HepG2 (cell line): ENCODE results near the gene ALG8. TPM values are rescaled to one million over a fixed set of nuclear protein-coding genes. Genes with fewer than 3 reads are reported as not detected.
A peak's percentile ranks its signal among the peaks of the same experiment; 100 is the strongest.
"Not testable (repeated sequence)": the region's sequence is repeated elsewhere in the genome, so short reads cannot be mapped to it uniquely, and the experiment has no call there.

Experiments
- ATAC-seq: fragments of 200-7000 bp; cut with Tn5 transposase; 3 replicates; pipeline ENCODE4 v1.9.1; 2020; ENCODE audit warnings: mild to moderate bottlenecking, moderate library complexity
- BruUV-seq: library from RNA; stranded (reverse); fragments of 400-500 nt; replicated peaks from 2 replicates; lab custom pipeline; 2021; lab: Mats Ljungman, UMichigan
- CTCF ChIA-PET: fragments of 300-600 bp; formaldehyde crosslinking; extraction: SDS; loops from one replicate; lab custom pipeline; 2021; ENCODE audit warnings: low total read pairs, inconsistent platforms, low intra/inter-chr PET ratio; lab: Yijun Ruan, JAX
- POLR2A ChIA-PET: fragments of 350-600 bp; sonication (Branson Sonifier 250); formaldehyde crosslinking; loops from one replicate; lab custom pipeline; 2020; ENCODE audit warnings: antibody characterized with exemption, inconsistent platforms; lab: Yijun Ruan, JAX
- DNase-seq: peaks from one replicate; pipeline ENCODE4 v3.0.0-alpha.2; 2015; ENCODE audit warnings: low spot score
- FAIRE-seq: peaks from 3 replicates; lab custom pipeline; 2011; peaks lifted over from hg19 to GRCh38; lab: Jason Lieb, UNC
- H2AFZ ChIP-seq: one replicate; pipeline ENCODE4 v1.6.1; 2011; ENCODE audit warnings: low read length, inconsistent platforms
- H3K27ac ChIP-seq: fragments of 300-600 bp; 3 replicates; pipeline ENCODE4 v1.8.0; 2011; ENCODE audit warnings: mixed run types, mild to moderate bottlenecking, mixed read lengths, low read length, inconsistent platforms; ENCODE audit not compliant: insufficient read depth; ENCODE audit errors: extremely low read length
- H3K27me3 ChIP-seq, 2 experiments: fragments of 200-600 bp in 1 of 2; 2 replicates in 1 of 2; 3 replicates in 1 of 2; pipeline versions ENCODE4 v1.6.0 to v1.8.0; 2011; ENCODE audit warnings: low read length in 2 of 2, mild to moderate bottlenecking in 2 of 2, moderate library complexity in 2 of 2, inconsistent platforms in 1 of 2; ENCODE audit not compliant: insufficient read depth in 2 of 2, control insufficient read depth in 1 of 2
- H3K36me3 ChIP-seq, 2 experiments: fragments of 200-600 bp in 1 of 2; replicated peaks in 1 of 2; 2 replicates in 1 of 2; 3 replicates in 1 of 2; pipeline versions ENCODE4 v1.5.1 to v1.8.0; 2011; ENCODE audit warnings: low read length in 2 of 2, inconsistent platforms in 1 of 2; ENCODE audit not compliant: insufficient read depth in 2 of 2, control insufficient read depth in 1 of 2
- H3K4me1 ChIP-seq: 2 replicates; pipeline ENCODE4 v1.5.1; 2012; ENCODE audit warnings: low read length, inconsistent platforms; ENCODE audit not compliant: insufficient read depth
- H3K4me2 ChIP-seq: 2 replicates; pipeline ENCODE4 v1.6.0; 2011; ENCODE audit warnings: low read depth, low read length, inconsistent platforms
- H3K4me3 ChIP-seq, 3 experiments: fragments of 200-600 bp in 1 of 3; sonication (generic), shearing (Covaris generic) in 1 of 3; replicated peaks in 1 of 3; 2 replicates each; pipeline ENCODE4 v1.5.1; 2011 to 2016; ENCODE audit warnings: low read length in 3 of 3, inconsistent platforms in 2 of 3, low read depth in 2 of 3, mild to moderate bottlenecking in 2 of 3, control low read depth in 1 of 3, mixed read lengths in 1 of 3; ENCODE audit not compliant: insufficient read depth in 1 of 3
- H3K79me2 ChIP-seq: one replicate; pipeline ENCODE4 v1.6.1; 2011; ENCODE audit warnings: low read length, inconsistent platforms; ENCODE audit not compliant: insufficient read depth
- H3K9ac ChIP-seq: 2 replicates; pipeline ENCODE4 v1.6.0; 2011; ENCODE audit warnings: mild to moderate bottlenecking, low read depth, low read length, inconsistent platforms; ENCODE audit not compliant: insufficient read depth
- H3K9me3 ChIP-seq: 2 replicates; pipeline ENCODE4 v1.5.1; 2012; ENCODE audit warnings: mild to moderate bottlenecking, low read length
- H4K20me1 ChIP-seq: 2 replicates; pipeline ENCODE4 v1.6.0; 2011; ENCODE audit warnings: inconsistent platforms, mild to moderate bottlenecking, low read length, moderate library complexity; ENCODE audit not compliant: insufficient read depth
- BRD4 ChIP-seq: sonication (generic); formaldehyde crosslinking; IDR thresholded peaks from 2 replicates; pipeline ENCODE4 v1.4.0; 2020; ENCODE audit warnings: missing genetic modification reagents
- CREB3 ChIP-seq: sonication (generic); formaldehyde crosslinking; IDR thresholded peaks from 2 replicates; pipeline ENCODE4 v1.5.0; 2020; ENCODE audit warnings: missing genetic modification reagents
- FOSL2 ChIP-seq: sonication (generic); formaldehyde crosslinking; IDR thresholded peaks from 2 replicates; pipeline ENCODE4 v1.4.0; 2020; ENCODE audit warnings: missing genetic modification reagents
- LCORL ChIP-seq, 2 experiments: fragments of 450-650 bp in 1 of 2; sonication (generic) in 1 of 2; formaldehyde crosslinking in 1 of 2; IDR thresholded peaks; 2 replicates each; pipeline versions ENCODE4 v1.5.0 to v1.6.1; 2017 to 2020; ENCODE audit warnings: antibody characterized with exemption in 1 of 2, missing genetic modification reagents in 1 of 2
- PHF21A ChIP-seq: sonication (generic); formaldehyde crosslinking; IDR thresholded peaks from 2 replicates; pipeline ENCODE4 v1.5.0; 2020; ENCODE audit warnings: mild to moderate bottlenecking, missing genetic modification reagents
- SAP130 ChIP-seq: IDR thresholded peaks from 2 replicates; pipeline ENCODE4 v1.6.1; 2016; ENCODE audit warnings: low read depth
- XRCC5 ChIP-seq: fragments of 200-400 bp; formaldehyde crosslinking; optimal IDR thresholded peaks from 2 replicates; pipeline ENCODE3; 2017; ENCODE audit warnings: mild to moderate bottlenecking, low read length
- ZNF629 ChIP-seq: sonication (generic); formaldehyde crosslinking; conservative IDR thresholded peaks from 2 replicates; pipeline ENCODE4 v1.5.0; 2020; ENCODE audit warnings: missing genetic modification reagents
- ZNF839 ChIP-seq: sonication (generic); formaldehyde crosslinking; IDR thresholded peaks from 2 replicates; pipeline ENCODE4 v1.4.0; 2020; ENCODE audit warnings: missing genetic modification reagents, mild to moderate bottlenecking, borderline replicate concordance
- WGBS: methylation state at CpG from one replicate; pipeline ENCODE4 v1.1.6; 2017; ENCODE audit warnings: low lambda C conversion rate; 5-methylcytosine and 5-hydroxymethylcytosine counted together
- in situ Hi-C: cut with HindIII; loops from 2 replicates; pipeline ENCODE4 v1.10.0; 2017; ENCODE audit warnings: low pct_unique_long_range_greater_than_20kb; ENCODE audit not compliant: extremely low pct_ligation_motif_present
- intact Hi-C: fragments of 100-400 bp; cut with micrococcal nuclease; formaldehyde crosslinking; loops from one replicate; pipeline ENCODE4 v1.10.0; 2022; ENCODE audit not compliant: unreplicated experiment
- polyA plus RNA-seq, 8 experiments: library from polyadenylated mRNA; depleted of rRNA in 3 of 8; stranded (reverse) in 7 of 8; unstranded in 1 of 8; fragments of >200 nt; fragmentation: Illumina TruSeq in 4 of 8; extraction: Trizol in 4 of 8; gene quantifications; 2 replicates each; pipeline versions ENCODE4 v1.2.1 to v1.2.3, GENCODE V29; 2011 to 2016; ENCODE audit warnings: low read depth in 4 of 8, missing spikeins in 1 of 8, mixed read lengths in 1 of 8; ENCODE audit not compliant: insufficient read depth in 1 of 8
- total RNA-seq, 5 experiments: library from RNA; depleted of rRNA; stranded (reverse); fragments of >200 nt; fragmentation: Illumina TruSeq; extraction: Trizol; gene quantifications; 2 replicates each; pipeline ENCODE4 v1.2.3, GENCODE V29; 2016; ENCODE audit warnings: low read depth in 1 of 5

Gene ALG8
- total and polyA plus RNA-seq, 2 of the 13 experiments (the other 11 are each of a cell fraction or from before 2014, with no cell fraction given) = 75.8 to 88.0 TPM

DNA sequence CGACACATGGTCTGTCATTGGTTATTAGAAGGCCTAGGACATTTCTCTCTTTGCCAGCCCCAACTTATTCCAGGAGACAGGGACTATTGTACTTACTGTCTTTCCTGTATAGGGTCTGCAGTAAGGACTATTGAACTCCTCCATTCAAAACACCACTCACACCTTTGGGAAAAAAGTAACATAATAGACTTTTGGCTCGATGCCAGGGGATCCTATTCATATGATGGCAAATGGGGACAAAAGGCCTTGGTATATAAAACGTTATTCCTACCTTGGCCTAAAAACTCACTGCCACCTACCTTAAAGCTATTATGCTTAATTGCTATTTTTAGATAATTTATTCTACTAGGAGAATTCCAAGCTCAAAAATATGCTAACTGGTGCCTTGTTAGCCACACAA lies 53.5 kb downstream of the ALG8 start:
- no peak for FAIRE-seq
- 65% methylated on average over 3 of the region's 3 CpGs for WGBS
- no peak overlapping the region for H3K9ac ChIP-seq

GRCh38 chr11:78084506-78084905 lies 54.9 kb downstream of the ALG8 start:
- H3K9ac ChIP-seq, H3K36me3 ChIP-seq, POLR2A ChIA-PET, intact Hi-C loops, H3K4me3 ChIP-seq, H3K27me3 ChIP-seq, DNase-seq, H3K4me2 ChIP-seq, FAIRE-seq, H4K20me1 ChIP-seq, CTCF ChIA-PET, H2AFZ ChIP-seq, in situ Hi-C loops, H3K9me3 ChIP-seq, H3K79me2 ChIP-seq, BruUV-seq, ATAC-seq: not testable (repeated sequence)
- peak; percentile 23; the same call in 1 of the 2 replicates for TF ChIP-seq SAP130 (CRISPR knock-in tag)
- TF ChIP-seq FOSL2 = 0 out of 2 replicates have a peak, but pooled peaks have one; percentile 6
- Histone ChIP-seq H3K27ac (peak overlapping the region; percentile 73), H3K4me1 (peaks cover 66% of the 10 kb centered on the region)
- whole genome bisulfite sequencing = 90% methylated on average over 8 of the region's 8 CpGs

More for the DNA sequence above, 53.5 kb downstream of the ALG8 start:
- no peaks in the 10 kb centered on the region for H3K27me3 ChIP-seq
- intact Hi-C loops = no loop called here
- no peak for TF ChIP-seq BRD4 (CRISPR knock-in tag)
- TF ChIP-seq CREB3 (CRISPR knock-in tag) = no peak
- TF ChIP-seq ZNF629 (CRISPR knock-in tag) = no peak
- no peak for TF ChIP-seq PHF21A (CRISPR knock-in tag)
- peak; percentile 62; the same call in 1 of the 2 replicates for TF ChIP-seq LCORL (IDR thresholded peaks at IDR 0.05)
- no peak for TF ChIP-seq LCORL (CRISPR knock-in tag; IDR thresholded peaks at IDR 0.05)
- no peak for TF ChIP-seq XRCC5
- no peak for TF ChIP-seq ZNF839 (CRISPR knock-in tag)
- TF ChIP-seq, all 625 proteins: peak for 1
- CTCF ChIA-PET = no interaction called here
- ATAC-seq (no peak), DNase-seq (peak; percentile 34)
- no peaks in the 10 kb centered on the region for H3K79me2 ChIP-seq
- peak overlapping the region; percentile 73 for H3K27ac ChIP-seq
- H4K20me1 ChIP-seq = no peaks in the 10 kb centered on the region
- POLR2A ChIA-PET = interaction anchor here (0.8 to 2.2 kb wide), 5 partner anchors 8 to 70 kb away, joined by 4 to 11 read pairs (median 8); partner anchors contain the start of gene ALG8
- no peaks in the 10 kb centered on the region for H3K9me3 ChIP-seq
- in situ Hi-C loops = no loop called here
- peaks cover 68% of the 10 kb centered on the region for H3K4me1 ChIP-seq
- no peaks in the 10 kb centered on the region for H3K36me3 ChIP-seq
- BruUV-seq = no TSS peak
- H3K4me2 ChIP-seq = no peak overlapping the region
- H2AFZ ChIP-seq = no peak overlapping the region
- H3K4me3 ChIP-seq = no peak overlapping the region
